ENCODE results near the gene LDHAL6A. TPM values are rescaled to one million over a fixed set of nuclear protein-coding genes. Genes with fewer than 3 reads are reported as not detected.

Gene LDHAL6A
- total RNA-seq, 1 donor, result not detected

GRCh38 chr11:18459634-18460033 lies 4.0 kb downstream of the LDHAL6A start:
- Histone ChIP-seq H3K36me3 (ENCODE audit: insufficient read depth, low read length) (no peaks in the 10 kb centered on the region), H4K20me1 (ENCODE audit: insufficient read depth, low read length) (no peaks in the 10 kb centered on the region), H3K4me2 (ENCODE audit: insufficient read depth, low read length) (no peak overlapping the region), H3K27ac (ENCODE audit: low read depth, low read length) (no peak overlapping the region), H3K4me1 (ENCODE audit: insufficient read depth, low read length) (no peaks in the 10 kb centered on the region), H3K4me3 (ENCODE audit: insufficient read depth, low read length) (no peak overlapping the region), H3K9me3 (ENCODE audit: low read depth, low read length) (no peaks in the 10 kb centered on the region), H3K27me3 (ENCODE audit: insufficient read depth, low read length) (no peaks in the 10 kb centered on the region), H2AFZ (ENCODE audit: low read length) (no peak overlapping the region), H3K79me2 (ENCODE audit: insufficient read depth, low read length) (no peaks in the 10 kb centered on the region)
- TF ChIP-seq CTCF (IDR thresholded peaks at IDR 0.05; ENCODE audit: extremely low read depth, low read depth, low read length), result no peak
- peak; percentile 45 for DNase-seq (ENCODE audit: insufficient read length, low spot score, missing footprints)

GRCh38 chr11:18461909-18462308 lies 6.3 kb downstream of the LDHAL6A start:
- no peaks in the 10 kb centered on the region for H3K4me1 ChIP-seq (ENCODE audit: insufficient read depth, low read length)
- no peak for TF ChIP-seq CTCF (IDR thresholded peaks at IDR 0.05; ENCODE audit: extremely low read depth, low read depth, low read length)
- no peak overlapping the region for H3K4me3 ChIP-seq (ENCODE audit: insufficient read depth, low read length)
- H3K27ac ChIP-seq (ENCODE audit: low read depth, low read length), result no peak overlapping the region
- H3K27me3 ChIP-seq (ENCODE audit: insufficient read depth, low read length), result no peaks in the 10 kb centered on the region
- H3K4me2 ChIP-seq (ENCODE audit: insufficient read depth, low read length), result no peak overlapping the region
- H3K36me3 ChIP-seq (ENCODE audit: insufficient read depth, low read length), result no peaks in the 10 kb centered on the region
- no peak overlapping the region for H2AFZ ChIP-seq (ENCODE audit: low read length)
- H3K9me3 ChIP-seq (ENCODE audit: low read depth, low read length), result no peaks in the 10 kb centered on the region
- H4K20me1 ChIP-seq (ENCODE audit: insufficient read depth, low read length), result no peaks in the 10 kb centered on the region
- H3K79me2 ChIP-seq (ENCODE audit: insufficient read depth, low read length), result no peaks in the 10 kb centered on the region
- no peak for DNase-seq (ENCODE audit: insufficient read length, low spot score, missing footprints)

- DNase-seq (ENCODE audit: insufficient read length, low spot score, missing footprints), result no peak
- Histone ChIP-seq H3K79me2 (ENCODE audit: insufficient read depth, low read length) (no peaks in the 10 kb centered on the region), H3K36me3 (ENCODE audit: insufficient read depth, low read length) (no peaks in the 10 kb centered on the region), H2AFZ (ENCODE audit: low read length) (no peak overlapping the region), H3K27me3 (ENCODE audit: insufficient read depth, low read length) (no peaks in the 10 kb centered on the region), H3K4me3 (ENCODE audit: insufficient read depth, low read length) (no peak overlapping the region), H3K9me3 (ENCODE audit: low read depth, low read length) (no peaks in the 10 kb centered on the region), H3K4me1 (ENCODE audit: insufficient read depth, low read length) (no peaks in the 10 kb centered on the region), H4K20me1 (ENCODE audit: insufficient read depth, low read length) (no peaks in the 10 kb centered on the region), H3K27ac (ENCODE audit: low read depth, low read length) (no peak overlapping the region), H3K4me2 (ENCODE audit: insufficient read depth, low read length) (no peak overlapping the region)
- TF ChIP-seq CTCF (IDR thresholded peaks at IDR 0.05; ENCODE audit: extremely low read depth, low read depth, low read length), result no peak
Measured at GRCh38 chr11:18463439-18463838, 7.8 kb downstream of the LDHAL6A start.

- no peak for DNase-seq (ENCODE audit: insufficient read length, low spot score, missing footprints)
- Histone ChIP-seq H3K4me3 (ENCODE audit: insufficient read depth, low read length) (no peak overlapping the region), H3K27me3 (ENCODE audit: insufficient read depth, low read length) (no peaks in the 10 kb centered on the region), H3K27ac (ENCODE audit: low read depth, low read length) (no peak overlapping the region), H2AFZ (ENCODE audit: low read length) (no peak overlapping the region), H3K9me3 (ENCODE audit: low read depth, low read length) (no peaks in the 10 kb centered on the region), H3K36me3 (ENCODE audit: insufficient read depth, low read length) (no peaks in the 10 kb centered on the region), H3K79me2 (ENCODE audit: insufficient read depth, low read length) (no peaks in the 10 kb centered on the region), H3K4me2 (ENCODE audit: insufficient read depth, low read length) (no peak overlapping the region), H3K4me1 (ENCODE audit: insufficient read depth, low read length) (no peaks in the 10 kb centered on the region), H4K20me1 (ENCODE audit: insufficient read depth, low read length) (no peaks in the 10 kb centered on the region)
- TF ChIP-seq CTCF (IDR thresholded peaks at IDR 0.05; ENCODE audit: extremely low read depth, low read depth, low read length), result no peak
Measured at GRCh38 chr11:18466402-18466801, 10.7 kb downstream of the LDHAL6A start.

Data from osteoblast (primary cell).